GM12891 (cell line): ENCODE data around the gene CYSRT1.

Source experiments
- POLR2AphosphoS5 ChIP-seq: IDR thresholded peaks from 2 replicates; pipeline ENCODE4 v1.6.1; 2011; ENCODE audit warnings: low read depth, low read length, control low read depth
- TAF1 ChIP-seq: IDR thresholded peaks from 2 replicates; pipeline ENCODE4 v1.6.1; 2011; ENCODE audit warnings: low read depth, low read length, control low read depth

- no peak for TF ChIP-seq POLR2AphosphoS5
- TF ChIP-seq TAF1, result no peak
Observed at GRCh38 chr9:137204731-137205125, 20.2 kb upstream of the CYSRT1 start.
